Gastrocnemius medialis (tissue), 4 donors: ENCODE measurements around the gene GRID1.

Experiments
- POLR2A ChIP-seq, 2 donors: fragments of 450-650 bp; IDR thresholded peaks; one replicate each; pipeline ENCODE4 v1.6.1; 2017; ENCODE audit warnings: antibody characterized with exemption in 2 of 2, mild to moderate bottlenecking in 2 of 2, moderate library complexity in 2 of 2
- TF ChIP-seq, protein P1 (sequence below), 5 experiments: fragments of 450-650 bp in 3 of 5; fragments of 200-600 bp in 2 of 5; sonication (generic) in 2 of 5; IDR thresholded peaks in 4 of 5; conservative IDR thresholded peaks in 1 of 5; 1 replicate in 4 of 5; 2 replicates in 1 of 5; pipeline ENCODE4 v1.5.1; 2016 to 2019; ENCODE audit warnings: antibody characterized with exemption in 5 of 5, mild to moderate bottlenecking in 3 of 5, moderate library complexity in 3 of 5

DNA sequence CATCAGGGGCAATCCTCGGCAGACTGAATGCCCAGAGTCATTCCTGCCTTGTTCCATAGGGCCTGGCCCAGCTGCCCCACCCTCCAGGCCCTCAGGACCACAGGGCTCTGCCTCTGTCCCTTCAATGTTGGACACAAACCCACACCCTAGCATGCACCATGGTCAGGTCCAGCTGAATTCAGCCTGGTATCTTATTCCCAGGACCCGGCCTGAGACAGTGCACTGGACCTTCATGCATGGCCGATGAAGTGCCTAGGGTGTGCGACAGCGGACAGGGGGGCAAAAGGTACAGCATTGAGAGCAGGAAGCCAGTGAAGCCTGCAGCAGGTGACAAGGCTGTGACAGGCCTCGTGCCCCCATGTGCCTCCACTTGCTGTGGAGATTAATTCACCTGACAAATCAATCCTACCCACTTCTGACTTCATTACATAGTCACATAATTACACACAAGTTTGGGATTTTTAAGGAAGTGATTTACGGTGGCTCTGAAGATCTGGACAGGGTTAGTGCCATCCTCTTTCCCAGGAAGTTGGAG, 261.9 kb downstream of the GRID1 start:
- TF ChIP-seq, protein P1, sequence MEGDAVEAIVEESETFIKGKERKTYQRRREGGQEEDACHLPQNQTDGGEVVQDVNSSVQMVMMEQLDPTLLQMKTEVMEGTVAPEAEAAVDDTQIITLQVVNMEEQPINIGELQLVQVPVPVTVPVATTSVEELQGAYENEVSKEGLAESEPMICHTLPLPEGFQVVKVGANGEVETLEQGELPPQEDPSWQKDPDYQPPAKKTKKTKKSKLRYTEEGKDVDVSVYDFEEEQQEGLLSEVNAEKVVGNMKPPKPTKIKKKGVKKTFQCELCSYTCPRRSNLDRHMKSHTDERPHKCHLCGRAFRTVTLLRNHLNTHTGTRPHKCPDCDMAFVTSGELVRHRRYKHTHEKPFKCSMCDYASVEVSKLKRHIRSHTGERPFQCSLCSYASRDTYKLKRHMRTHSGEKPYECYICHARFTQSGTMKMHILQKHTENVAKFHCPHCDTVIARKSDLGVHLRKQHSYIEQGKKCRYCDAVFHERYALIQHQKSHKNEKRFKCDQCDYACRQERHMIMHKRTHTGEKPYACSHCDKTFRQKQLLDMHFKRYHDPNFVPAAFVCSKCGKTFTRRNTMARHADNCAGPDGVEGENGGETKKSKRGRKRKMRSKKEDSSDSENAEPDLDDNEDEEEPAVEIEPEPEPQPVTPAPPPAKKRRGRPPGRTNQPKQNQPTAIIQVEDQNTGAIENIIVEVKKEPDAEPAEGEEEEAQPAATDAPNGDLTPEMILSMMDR (IDR thresholded peaks at IDR 0.05 in 4 of 5, conservative IDR thresholded peaks at IDR 0.05 in 1 of 5): no peak
- no peak for TF ChIP-seq POLR2A (IDR thresholded peaks at IDR 0.05)
